ENCODE results near the gene SCRN1.

SCRN1 gene

DNA sequence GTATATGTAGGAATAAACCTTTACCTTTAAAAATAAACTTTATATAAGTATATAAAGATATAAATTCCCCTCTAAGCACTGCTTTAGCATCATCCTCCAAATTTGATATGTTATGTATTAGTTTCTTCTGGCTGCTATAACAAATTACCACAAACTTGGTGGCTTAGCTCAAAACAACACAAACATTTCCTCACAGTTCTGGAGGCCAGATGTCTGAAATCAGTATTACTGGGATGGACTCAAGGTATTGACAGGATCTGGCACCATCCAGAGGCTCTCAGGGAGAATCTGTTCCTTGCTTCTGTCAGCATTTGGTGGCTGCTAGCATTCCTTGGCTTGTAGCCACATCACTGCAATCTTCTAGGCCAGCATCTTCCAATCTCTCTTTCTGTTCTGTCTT lies 6.7 kb upstream of the SCRN1 start:
- no peaks in the 10 kb centered on the region for H3K4me1 ChIP-seq (ENCODE audit: control insufficient read depth, insufficient read depth, low read depth, low read length)
- no peak overlapping the region for H2AFZ ChIP-seq (ENCODE audit: low read depth, low read length)
- H3K9me3 ChIP-seq (ENCODE audit: control insufficient read depth, low read length): peaks cover 16% of the 10 kb centered on the region
- H3K27ac ChIP-seq (ENCODE audit: low read length, poor library complexity, severe bottlenecking): no peak overlapping the region
- H3K4me2 ChIP-seq (ENCODE audit: low read length, poor library complexity, severe bottlenecking): no peak overlapping the region
- no peak overlapping the region for H3K14ac ChIP-seq (ENCODE audit: low read length in 2 of 2)
- H2AK5ac ChIP-seq (ENCODE audit: low read length, severe bottlenecking): no peak overlapping the region
- DNase-seq: no peak
- H3K18ac ChIP-seq (ENCODE audit: low read depth in 1 of 2, low read length in 2 of 2): no peak overlapping the region
- no peak overlapping the region for H2BK15ac ChIP-seq (ENCODE audit: low read depth, poor library complexity, severe bottlenecking)
- H3K4ac ChIP-seq (ENCODE audit: low read depth in 1 of 2, low read length in 2 of 2): no peak overlapping the region
- H2BK5ac ChIP-seq (ENCODE audit: low read depth, low read length, poor library complexity, severe bottlenecking): no peak overlapping the region
- peaks cover 0 to 2% of the 10 kb centered on the region in 2 experiments for H3K36me3 ChIP-seq (ENCODE audit: control insufficient read depth in 1 of 2, insufficient read depth in 2 of 2, low read depth in 1 of 2, low read length in 2 of 2)
- H3K9ac ChIP-seq (ENCODE audit: low read length): no peak overlapping the region
- H3K79me1 ChIP-seq (replicated peaks; ENCODE audit: low read length, poor library complexity, severe bottlenecking): peaks cover 7% of the 10 kb centered on the region
- H4K91ac ChIP-seq (ENCODE audit: low read length): no peak overlapping the region
- no peak overlapping the region for H3K23ac ChIP-seq (ENCODE audit: low read length in 2 of 2)
- H3K4me3 ChIP-seq (ENCODE audit: insufficient read depth in 1 of 2, low read depth in 1 of 2, low read length in 2 of 2): no peak overlapping the region
- no peaks in the 10 kb centered on the region for H3K27me3 ChIP-seq (ENCODE audit: control insufficient read depth in 1 of 2, insufficient read depth in 1 of 2, low read length in 2 of 2)
- H2BK12ac ChIP-seq (ENCODE audit: low read length in 2 of 2): no peak overlapping the region
- no peak overlapping the region for H4K8ac ChIP-seq (ENCODE audit: low read length)
- H2BK120ac ChIP-seq (ENCODE audit: low read depth, low read length): no peak overlapping the region

DNA sequence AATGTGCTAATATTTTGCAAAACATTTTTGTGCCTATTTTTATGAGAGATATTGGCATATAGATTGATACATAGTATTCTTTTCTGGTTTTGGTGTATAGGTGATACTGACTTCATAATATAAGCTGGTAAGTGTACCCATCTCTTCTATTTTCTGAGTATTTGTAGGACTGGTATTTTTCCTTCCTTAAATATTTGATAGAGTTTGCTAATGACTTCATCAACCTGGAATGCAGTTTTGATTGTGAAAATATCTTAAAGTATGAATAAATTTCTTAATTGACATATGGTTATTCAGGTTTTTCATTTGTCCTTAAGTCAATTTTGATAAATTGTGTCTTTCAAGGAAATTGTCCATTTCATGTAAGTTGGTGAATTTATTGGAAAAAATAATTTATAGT lies 6.1 kb upstream of the SCRN1 start:
- Histone ChIP-seq H3K4me1 (ENCODE audit: control insufficient read depth, insufficient read depth, low read depth, low read length) (no peaks in the 10 kb centered on the region), H3K4ac (ENCODE audit: low read depth in 1 of 2, low read length in 2 of 2) (no peak overlapping the region), H3K9ac (ENCODE audit: low read length) (no peak overlapping the region), H3K4me2 (ENCODE audit: low read length, poor library complexity, severe bottlenecking) (no peak overlapping the region), H2AFZ (ENCODE audit: low read depth, low read length) (no peak overlapping the region), H3K36me3 (ENCODE audit: control insufficient read depth in 1 of 2, insufficient read depth in 2 of 2, low read depth in 1 of 2, low read length in 2 of 2) (peaks cover 0 to 2% of the 10 kb centered on the region in 2 experiments), H3K14ac (ENCODE audit: low read length in 2 of 2) (no peak overlapping the region), H2BK15ac (ENCODE audit: low read depth, poor library complexity, severe bottlenecking) (no peak overlapping the region), H3K79me1 (replicated peaks; ENCODE audit: low read length, poor library complexity, severe bottlenecking) (peaks cover 7% of the 10 kb centered on the region), H3K27me3 (ENCODE audit: control insufficient read depth in 1 of 2, insufficient read depth in 1 of 2, low read length in 2 of 2) (no peaks in the 10 kb centered on the region), H3K9me3 (ENCODE audit: control insufficient read depth, low read length) (peaks cover 16% of the 10 kb centered on the region), H2BK5ac (ENCODE audit: low read depth, low read length, poor library complexity, severe bottlenecking) (no peak overlapping the region), H3K23ac (ENCODE audit: low read length in 2 of 2) (no peak overlapping the region), H2BK12ac (ENCODE audit: low read length in 2 of 2) (no peak overlapping the region), H2AK5ac (ENCODE audit: low read length, severe bottlenecking) (no peak overlapping the region), H3K18ac (ENCODE audit: low read depth in 1 of 2, low read length in 2 of 2) (no peak overlapping the region), H3K4me3 (ENCODE audit: insufficient read depth in 1 of 2, low read depth in 1 of 2, low read length in 2 of 2) (no peak overlapping the region), H3K27ac (ENCODE audit: low read length, poor library complexity, severe bottlenecking) (no peak overlapping the region), H2BK120ac (ENCODE audit: low read depth, low read length) (no peak overlapping the region), H4K91ac (ENCODE audit: low read length) (no peak overlapping the region), H4K8ac (ENCODE audit: low read length) (no peak overlapping the region)
- no peak for DNase-seq

DNA sequence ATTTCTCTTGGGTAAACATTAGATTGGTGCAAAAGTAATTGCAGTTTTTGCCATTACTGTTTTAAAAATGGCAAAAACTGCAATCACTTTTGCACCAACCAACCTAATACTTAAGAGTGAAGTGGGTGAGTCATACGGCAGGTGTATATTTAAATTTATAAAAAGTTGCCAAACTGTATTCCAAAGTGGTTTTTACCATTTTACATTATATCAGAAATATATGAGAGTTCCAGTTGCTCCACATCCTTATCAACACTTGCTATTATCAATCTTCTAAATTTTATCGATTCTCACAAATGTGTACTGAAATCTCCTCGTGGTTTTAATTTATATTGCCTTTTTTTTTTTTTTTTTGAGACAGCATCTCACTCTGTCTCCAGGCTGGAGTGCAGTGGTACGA lies 3.5 kb upstream of the SCRN1 start:
- Histone ChIP-seq H3K9me3 (ENCODE audit: control insufficient read depth, low read length) (peaks cover 16% of the 10 kb centered on the region), H3K4me1 (ENCODE audit: control insufficient read depth, insufficient read depth, low read depth, low read length) (peaks cover 6% of the 10 kb centered on the region), H2BK120ac (ENCODE audit: low read depth, low read length) (no peak overlapping the region), H3K14ac (ENCODE audit: low read length in 2 of 2) (no peak overlapping the region), H3K4me2 (ENCODE audit: low read length, poor library complexity, severe bottlenecking) (no peak overlapping the region), H3K9ac (ENCODE audit: low read length) (no peak overlapping the region), H3K4me3 (ENCODE audit: insufficient read depth in 1 of 2, low read depth in 1 of 2, low read length in 2 of 2) (no peak overlapping the region), H2BK15ac (ENCODE audit: low read depth, poor library complexity, severe bottlenecking) (no peak overlapping the region), H3K27ac (ENCODE audit: low read length, poor library complexity, severe bottlenecking) (no peak overlapping the region), H3K36me3 (ENCODE audit: control insufficient read depth in 1 of 2, insufficient read depth in 2 of 2, low read depth in 1 of 2, low read length in 2 of 2) (peaks cover 0 to 2% of the 10 kb centered on the region in 2 experiments), H2BK12ac (ENCODE audit: low read length in 2 of 2) (no peak overlapping the region), H2AK5ac (ENCODE audit: low read length, severe bottlenecking) (no peak overlapping the region), H3K27me3 (ENCODE audit: control insufficient read depth in 1 of 2, insufficient read depth in 1 of 2, low read length in 2 of 2) (no peaks in the 10 kb centered on the region), H2AFZ (ENCODE audit: low read depth, low read length) (no peak overlapping the region), H3K79me1 (replicated peaks; ENCODE audit: low read length, poor library complexity, severe bottlenecking) (peaks cover 10% of the 10 kb centered on the region), H3K23ac (ENCODE audit: low read length in 2 of 2) (no peak overlapping the region), H4K8ac (ENCODE audit: low read length) (no peak overlapping the region), H4K91ac (ENCODE audit: low read length) (no peak overlapping the region), H3K18ac (ENCODE audit: low read depth in 1 of 2, low read length in 2 of 2) (no peak overlapping the region), H3K4ac (ENCODE audit: low read depth in 1 of 2, low read length in 2 of 2) (no peak overlapping the region), H2BK5ac (ENCODE audit: low read depth, low read length, poor library complexity, severe bottlenecking) (no peak overlapping the region)
- no peak for DNase-seq
- 98% methylated on average over 2 of the region's 4 CpGs for WGBS

DNA sequence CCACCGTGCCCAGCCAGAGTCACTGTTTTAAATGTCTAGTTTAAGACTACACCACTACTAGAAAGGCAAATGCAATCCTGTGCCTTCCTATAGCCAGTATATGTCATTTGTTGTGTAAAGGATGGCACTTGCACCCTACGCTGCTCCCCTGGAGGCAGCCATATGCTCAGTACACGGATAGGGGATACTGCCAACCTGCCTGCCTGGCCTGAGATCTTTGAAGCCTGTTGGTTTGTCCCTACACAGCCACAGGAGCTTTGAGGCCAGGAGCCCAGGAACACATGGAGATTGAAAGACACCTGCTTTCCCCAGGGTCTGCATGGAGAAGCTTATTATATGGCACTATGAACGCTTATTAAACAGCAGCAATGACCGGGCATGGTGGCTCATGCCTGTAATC lies 2.3 kb upstream of the SCRN1 start:
- 98% methylated on average over 5 of the region's 5 CpGs for WGBS
- DNase-seq: no peak
- H3K4me3 ChIP-seq (ENCODE audit: insufficient read depth in 1 of 2, low read depth in 1 of 2, low read length in 2 of 2): no peak overlapping the region

More for the DNA sequence above, 2.3 kb upstream of the SCRN1 start:
- H2BK15ac ChIP-seq (ENCODE audit: low read depth, poor library complexity, severe bottlenecking): no peak overlapping the region
- peaks cover 10% of the 10 kb centered on the region for H3K4me1 ChIP-seq (ENCODE audit: control insufficient read depth, insufficient read depth, low read depth, low read length)
- H2BK12ac ChIP-seq (ENCODE audit: low read length in 2 of 2): no peak overlapping the region
- no peaks in the 10 kb centered on the region for H3K27me3 ChIP-seq (ENCODE audit: control insufficient read depth in 1 of 2, insufficient read depth in 1 of 2, low read length in 2 of 2)
- H3K14ac ChIP-seq (ENCODE audit: low read length in 2 of 2): peak overlapping the region in 1 of 2 experiments; percentile 44
- no peak overlapping the region for H3K9ac ChIP-seq (ENCODE audit: low read length)
- H3K4me2 ChIP-seq (ENCODE audit: low read length, poor library complexity, severe bottlenecking): no peak overlapping the region
- no peak overlapping the region for H2AK5ac ChIP-seq (ENCODE audit: low read length, severe bottlenecking)
- H2AFZ ChIP-seq (ENCODE audit: low read depth, low read length): no peak overlapping the region
- peaks cover 0 to 2% of the 10 kb centered on the region in 2 experiments for H3K36me3 ChIP-seq (ENCODE audit: control insufficient read depth in 1 of 2, insufficient read depth in 2 of 2, low read depth in 1 of 2, low read length in 2 of 2)
- H4K8ac ChIP-seq (ENCODE audit: low read length): no peak overlapping the region
- peaks cover 16% of the 10 kb centered on the region for H3K9me3 ChIP-seq (ENCODE audit: control insufficient read depth, low read length)
- no peak overlapping the region for H2BK120ac ChIP-seq (ENCODE audit: low read depth, low read length)
- H3K18ac ChIP-seq (ENCODE audit: low read depth in 1 of 2, low read length in 2 of 2): no peak overlapping the region
- peaks cover 7% of the 10 kb centered on the region for H3K79me1 ChIP-seq (replicated peaks; ENCODE audit: low read length, poor library complexity, severe bottlenecking)
- H4K91ac ChIP-seq (ENCODE audit: low read length): peak overlapping the region; percentile 18
- no peak overlapping the region for H3K4ac ChIP-seq (ENCODE audit: low read depth in 1 of 2, low read length in 2 of 2)
- no peak overlapping the region for H2BK5ac ChIP-seq (ENCODE audit: low read depth, low read length, poor library complexity, severe bottlenecking)
- H3K23ac ChIP-seq (ENCODE audit: low read length in 2 of 2): no peak overlapping the region
- H3K27ac ChIP-seq (ENCODE audit: low read length, poor library complexity, severe bottlenecking): no peak overlapping the region
